ENCODE data around the gene PHLDB1. TPM values are rescaled to one million over a fixed set of nuclear protein-coding genes. Genes with fewer than 3 reads are reported as not detected.
"Not testable (repeated sequence)": the region's sequence is repeated elsewhere in the genome, so short reads cannot be mapped to it uniquely, and the experiment has no call there.

PHLDB1 gene
- total RNA-seq, 6 experiments from 2014 or later, result 5.4 to 11.7 (median 6.3) TPM

DNA sequence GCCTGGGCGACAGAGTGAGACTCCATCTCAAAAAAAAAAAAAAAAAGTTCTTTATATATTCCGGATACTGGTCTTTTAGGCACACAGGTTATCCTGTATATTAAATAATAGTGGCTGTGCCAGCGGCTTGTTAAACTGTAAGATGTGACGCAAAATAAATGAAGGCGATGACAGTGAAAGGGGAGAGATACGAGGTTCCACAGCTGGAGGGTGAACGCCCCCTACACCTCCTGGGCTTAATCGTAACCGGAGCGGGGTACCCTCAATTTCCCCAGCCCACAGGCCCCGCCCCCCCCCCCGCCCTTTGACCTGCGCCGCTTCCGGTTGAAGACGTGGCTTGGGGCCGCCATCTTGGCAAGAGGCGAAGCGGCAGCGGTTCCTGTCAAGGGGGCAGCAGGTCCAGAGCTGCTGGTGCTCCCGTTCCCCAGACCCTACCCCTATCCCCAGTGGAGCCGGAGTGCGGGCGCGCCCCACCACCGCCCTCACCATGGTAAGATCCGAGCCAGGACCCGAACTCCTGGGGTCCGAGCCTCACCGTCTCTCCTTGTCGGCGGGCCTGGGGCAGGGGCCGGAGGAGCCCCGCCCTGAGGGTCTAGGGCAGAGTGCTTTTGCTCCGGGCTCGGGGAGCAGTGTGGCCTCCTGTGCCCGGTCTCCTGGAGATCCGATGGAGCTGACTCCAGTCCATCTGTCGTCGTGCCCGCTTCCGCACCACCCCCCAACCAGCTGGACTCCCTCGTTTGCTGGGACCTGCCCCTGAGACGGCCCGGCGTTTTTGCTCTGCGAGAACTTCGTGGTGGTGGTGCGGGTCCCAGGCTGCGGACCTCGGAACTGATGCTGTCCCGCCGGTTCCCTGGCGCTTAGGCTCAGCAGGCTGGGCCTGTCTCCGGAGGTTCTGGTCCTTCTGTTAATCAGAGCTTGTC is 35.1 kb upstream of the PHLDB1 start, which contains the start of gene ARCN1:
Gene ARCN1 (plus strand): TSS at position 349 of the 920 bp plus-strand sequence. CDS start 139 bp downstream, at position 488.
- ATAC-seq, result peak; percentile 87 to 91 (median 88)
- Histone ChIP-seq H3K36me3 (no peaks in the 10 kb centered on the region), H3K4me3 (peak within 1 kb of the TSS; percentile 95 to 99 (median 97)), H3K4me1 (peaks cover 0 to 30% (median 7%) of the 10 kb centered on the region in 4 donors), H3K27ac (peak within 1 kb of the TSS; percentile 94 to 98 (median 96)), H3K27me3 (no peaks in the 10 kb centered on the region), H3K9me3 (no peaks in the 10 kb centered on the region)
- 0% methylated on average over 7 of the region's 55 CpGs for WGBS (ENCODE audit: insufficient coverage, low coverage, low lambda C conversion rate, missing lambda C conversion rate)
- peak; percentile 77 to 85 (median 83) for DNase-seq
- intact Hi-C loops (cut with DNase I), result no loop called here
- TF ChIP-seq POLR2A (IDR thresholded peaks at IDR 0.05), result peak; percentile 35
- TF ChIP-seq, protein P1, sequence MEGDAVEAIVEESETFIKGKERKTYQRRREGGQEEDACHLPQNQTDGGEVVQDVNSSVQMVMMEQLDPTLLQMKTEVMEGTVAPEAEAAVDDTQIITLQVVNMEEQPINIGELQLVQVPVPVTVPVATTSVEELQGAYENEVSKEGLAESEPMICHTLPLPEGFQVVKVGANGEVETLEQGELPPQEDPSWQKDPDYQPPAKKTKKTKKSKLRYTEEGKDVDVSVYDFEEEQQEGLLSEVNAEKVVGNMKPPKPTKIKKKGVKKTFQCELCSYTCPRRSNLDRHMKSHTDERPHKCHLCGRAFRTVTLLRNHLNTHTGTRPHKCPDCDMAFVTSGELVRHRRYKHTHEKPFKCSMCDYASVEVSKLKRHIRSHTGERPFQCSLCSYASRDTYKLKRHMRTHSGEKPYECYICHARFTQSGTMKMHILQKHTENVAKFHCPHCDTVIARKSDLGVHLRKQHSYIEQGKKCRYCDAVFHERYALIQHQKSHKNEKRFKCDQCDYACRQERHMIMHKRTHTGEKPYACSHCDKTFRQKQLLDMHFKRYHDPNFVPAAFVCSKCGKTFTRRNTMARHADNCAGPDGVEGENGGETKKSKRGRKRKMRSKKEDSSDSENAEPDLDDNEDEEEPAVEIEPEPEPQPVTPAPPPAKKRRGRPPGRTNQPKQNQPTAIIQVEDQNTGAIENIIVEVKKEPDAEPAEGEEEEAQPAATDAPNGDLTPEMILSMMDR (IDR thresholded peaks at IDR 0.05), result no peak

DNA sequence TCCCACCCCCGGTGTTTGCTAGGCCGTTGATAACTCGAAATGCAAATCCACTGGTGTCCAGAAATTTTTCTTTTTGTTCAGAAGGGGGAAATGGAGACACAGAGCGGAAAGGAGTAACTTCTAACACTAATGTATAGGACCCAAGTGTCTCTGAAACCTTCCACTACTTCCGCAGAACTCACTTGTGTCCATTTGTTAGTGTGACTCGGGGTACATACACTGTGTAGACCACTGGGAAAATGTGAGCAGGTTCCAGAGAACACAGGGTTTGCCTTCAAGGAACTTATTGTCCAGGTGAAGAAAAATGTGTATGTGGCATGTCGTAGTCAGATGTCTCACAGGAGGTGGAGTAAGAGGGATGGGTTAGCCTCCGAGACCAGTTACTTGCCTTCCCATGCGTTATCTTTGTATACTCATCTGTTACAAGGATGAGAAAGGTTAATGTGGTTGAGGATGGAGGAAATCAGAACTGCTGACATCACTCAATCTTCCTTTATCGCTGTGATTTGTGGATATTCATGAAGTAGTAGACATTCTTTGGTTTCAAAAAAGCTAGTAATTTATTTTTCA is 34.3 kb upstream of the PHLDB1 start:
- no peak for TF ChIP-seq POLR2A (IDR thresholded peaks at IDR 0.05)
- TF ChIP-seq, protein P1 (IDR thresholded peaks at IDR 0.05), result no peak
- Histone ChIP-seq H3K27ac (peak overlapping the region; percentile 94 to 98 (median 96)), H3K27me3 (no peaks in the 10 kb centered on the region), H3K9me3 (no peaks in the 10 kb centered on the region), H3K36me3 (no peaks in the 10 kb centered on the region), H3K4me3 (peak overlapping the region; percentile 95 to 99 (median 97)), H3K4me1 (peaks cover 0 to 36% (median 11%) of the 10 kb centered on the region in 4 donors)
- DNase-seq (no peak), ATAC-seq (peak; percentile 16 to 31 (median 27))
- WGBS (ENCODE audit: insufficient coverage, low coverage, low lambda C conversion rate, missing lambda C conversion rate), result 1% methylated on average over 10 of the region's 10 CpGs
- intact Hi-C loops (cut with DNase I), result no loop called here

DNA sequence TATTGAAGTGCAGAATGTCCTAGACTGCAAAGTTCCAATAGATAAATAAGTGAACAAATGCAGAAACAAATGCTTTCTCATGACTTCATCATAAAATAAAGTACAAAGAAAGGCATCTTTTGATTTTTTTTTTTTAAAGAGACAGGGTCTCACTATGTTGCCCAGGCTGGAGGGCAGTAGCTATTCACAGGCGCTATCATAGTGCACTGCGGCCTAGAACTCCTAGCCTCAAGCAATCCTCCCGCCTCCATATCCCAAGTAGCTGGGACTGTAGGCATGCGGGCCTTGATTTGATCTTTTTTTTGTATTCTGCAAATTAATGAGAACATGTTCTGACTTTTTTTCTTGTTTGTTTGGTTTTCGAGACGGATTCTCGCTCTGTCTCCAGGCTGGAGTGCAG is 32.8 kb upstream of the PHLDB1 start:
- DNase-seq, result no peak
- TF ChIP-seq, protein P1 (IDR thresholded peaks at IDR 0.05), result no peak
- no peak for TF ChIP-seq POLR2A (IDR thresholded peaks at IDR 0.05)
- Histone ChIP-seq H3K27me3 (no peaks in the 10 kb centered on the region), H3K36me3 (no peaks in the 10 kb centered on the region), H3K4me3 (no peak overlapping the region), H3K9me3 (no peaks in the 10 kb centered on the region), H3K4me1 (peaks cover 0 to 47% (median 17%) of the 10 kb centered on the region in 4 donors), H3K27ac (no peak overlapping the region)
- intact Hi-C loops (cut with DNase I), result no loop called here
- no peak for ATAC-seq
- 81% methylated on average over 7 of the region's 7 CpGs for WGBS (ENCODE audit: insufficient coverage, low coverage, low lambda C conversion rate, missing lambda C conversion rate)

DNA sequence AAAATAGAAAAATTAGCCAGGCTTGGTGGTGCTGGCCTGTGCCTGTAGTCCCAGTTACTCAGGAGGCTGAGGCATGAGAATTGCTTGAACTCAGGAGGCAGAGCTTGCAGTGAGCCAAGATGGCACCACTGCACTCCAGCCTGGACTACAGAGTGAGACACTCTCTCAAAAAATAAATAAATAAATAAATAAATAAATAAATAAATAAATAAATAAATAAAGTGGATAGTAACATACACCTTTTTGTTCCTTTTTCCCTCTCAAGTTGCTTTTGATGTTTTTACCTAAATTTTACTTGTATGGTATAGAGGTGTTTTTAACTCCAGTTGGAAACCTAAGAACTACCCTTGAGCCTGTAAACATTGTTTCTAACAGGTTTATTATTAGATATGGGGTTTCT is 29.4 kb upstream of the PHLDB1 start:
- H3K4me3 ChIP-seq; intact Hi-C loops (cut with DNase I); H3K27me3 ChIP-seq; H3K27ac ChIP-seq; DNase-seq; H3K9me3 ChIP-seq; ATAC-seq: not testable (repeated sequence)
- Histone ChIP-seq H3K4me1 (peaks cover 0 to 47% (median 15%) of the 10 kb centered on the region in 4 donors), H3K36me3 (peaks cover 0 to 11% (median 7%) of the 10 kb centered on the region in 4 donors)

DNA sequence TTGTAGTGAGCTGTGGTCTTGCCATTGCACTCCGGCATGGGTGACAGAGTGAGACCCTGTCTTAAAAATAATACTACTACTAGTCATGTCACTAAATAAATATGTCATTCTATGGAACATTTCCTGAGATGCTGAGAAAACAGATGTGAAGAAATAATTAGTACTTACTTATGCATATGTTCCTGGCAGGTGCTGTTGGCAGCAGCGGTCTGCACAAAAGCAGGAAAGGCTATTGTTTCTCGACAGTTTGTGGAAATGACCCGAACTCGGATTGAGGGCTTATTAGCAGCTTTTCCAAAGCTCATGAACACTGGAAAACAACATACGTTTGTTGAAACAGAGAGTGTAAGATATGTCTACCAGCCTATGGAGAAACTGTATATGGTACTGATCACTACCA is 26.4 kb upstream of the PHLDB1 start:
- no peak overlapping the region for H3K4me3 ChIP-seq
- intact Hi-C loops (cut with DNase I), result no loop called here
- peaks cover 0 to 42% (median 27%) of the 10 kb centered on the region in 4 donors for H3K36me3 ChIP-seq
- no peak overlapping the region for H3K27ac ChIP-seq
- DNase-seq (no peak), ATAC-seq (no peak)
- H3K9me3 ChIP-seq, result no peaks in the 10 kb centered on the region
- WGBS (ENCODE audit: insufficient coverage, low coverage, low lambda C conversion rate, missing lambda C conversion rate), result 59% methylated on average over 6 of the region's 6 CpGs
- H3K27me3 ChIP-seq, result no peaks in the 10 kb centered on the region
- TF ChIP-seq POLR2A (IDR thresholded peaks at IDR 0.05), result no peak
- TF ChIP-seq, protein P1 (IDR thresholded peaks at IDR 0.05), result no peak
- H3K4me1 ChIP-seq, result peaks cover 0 to 28% (median 10%) of the 10 kb centered on the region in 4 donors
